Type B pancreatic cell (in vitro differentiated cells): Measurements from ENCODE around the gene SCAPER. TPM values are rescaled to one million over a fixed set of nuclear protein-coding genes. Genes with fewer than 3 reads are reported as not detected.
"Not testable (repeated sequence)": the region's sequence is repeated elsewhere in the genome, so short reads cannot be mapped to it uniquely, and the experiment has no call there.

ENCODE experiments used
- DNase-seq: peaks from one replicate; pipeline ENCODE4 v3.0.0; 2021; ENCODE audit warnings: mixed read lengths; ENCODE audit not compliant: unreplicated experiment; ENCODE audit errors: extremely low spot score
- H3K27ac Mint-ChIP-seq: 2 replicates; pipeline ENCODE4 v1.8.0; 2021; ENCODE audit warnings: mild to moderate bottlenecking, mixed read lengths
- H3K27me3 Mint-ChIP-seq: 2 replicates; pipeline ENCODE4 v1.8.0; 2021; ENCODE audit warnings: mixed read lengths
- H3K36me3 Mint-ChIP-seq: 2 replicates; pipeline ENCODE4 v1.8.0; 2021; ENCODE audit warnings: mixed read lengths
- H3K4me1 Mint-ChIP-seq: one replicate; pipeline ENCODE4 v1.8.0; 2021; ENCODE audit warnings: mixed read lengths; ENCODE audit not compliant: unreplicated experiment
- H3K4me3 Mint-ChIP-seq: 2 replicates; pipeline ENCODE4 v1.8.0; 2021; ENCODE audit warnings: mild to moderate bottlenecking, mixed read lengths
- H3K9me3 Mint-ChIP-seq: 2 replicates; pipeline ENCODE4 v1.8.0; 2021; ENCODE audit warnings: mixed read lengths
- CTCF ChIP-seq: fragments of 200-600 bp; sonication (generic); conservative IDR thresholded peaks from 2 replicates; pipeline ENCODE4 v1.5.0; 2021; ENCODE audit warnings: antibody characterized with exemption, mild to moderate bottlenecking
- total RNA-seq: library from RNA; stranded (reverse); gene quantifications from 2 replicates; pipeline ENCODE4 v1.2.1, GENCODE V29; 2021; ENCODE audit warnings: low replicate concordance

SCAPER gene
- total RNA-seq, 1 donor from 2014 or later, result 26.6 TPM

DNA sequence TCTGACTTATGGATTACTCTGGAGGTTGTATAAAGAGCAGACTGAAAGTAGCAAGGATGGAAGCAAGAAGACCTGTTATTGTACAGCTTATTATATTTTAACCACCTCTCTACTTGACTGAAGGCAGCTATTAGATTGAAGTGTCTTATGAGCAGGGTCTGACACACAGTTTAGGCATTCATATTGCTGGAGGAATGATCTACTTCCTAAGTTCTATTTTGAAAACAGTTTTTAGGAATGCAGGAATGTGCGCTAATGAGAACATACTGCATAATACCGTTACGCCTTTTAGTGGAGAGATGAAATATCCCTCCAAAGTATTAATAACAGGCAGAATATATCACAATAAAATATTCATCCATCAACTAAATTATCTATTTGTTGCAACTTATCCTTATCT is 375.2 kb downstream of the SCAPER start:
- TF ChIP-seq CTCF, result no peak
- DNase-seq, result no peak
- H3K9me3 Mint-ChIP-seq, result no peaks in the 10 kb centered on the region

DNA sequence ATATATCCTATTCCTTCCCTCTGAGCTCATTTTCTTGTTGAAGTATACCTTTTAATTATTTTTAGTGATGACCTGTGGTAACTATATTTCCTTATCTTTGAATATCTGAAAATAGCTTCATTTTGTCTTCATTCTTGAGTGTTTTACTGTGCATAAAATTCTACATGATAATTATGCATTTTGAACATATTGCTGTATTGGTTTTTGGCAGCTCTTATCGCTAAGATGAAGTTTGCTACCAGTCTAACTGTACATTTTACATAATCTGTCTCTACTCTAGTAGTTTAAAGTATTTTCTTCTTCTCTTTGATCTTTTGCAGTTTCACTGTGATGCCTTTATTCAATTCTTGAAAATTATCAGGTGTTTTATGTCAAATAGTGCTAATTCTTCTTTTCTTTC is 379.0 kb downstream of the SCAPER start:
- H3K27me3 Mint-ChIP-seq, result no peaks in the 10 kb centered on the region
- H3K4me1 Mint-ChIP-seq, result no peaks in the 10 kb centered on the region
- no peak overlapping the region for H3K27ac Mint-ChIP-seq
- no peaks in the 10 kb centered on the region for H3K9me3 Mint-ChIP-seq
- no peaks in the 10 kb centered on the region for H3K36me3 Mint-ChIP-seq
- DNase-seq, result no peak
- no peak overlapping the region for H3K4me3 Mint-ChIP-seq
- TF ChIP-seq CTCF, result no peak

More for the DNA sequence above, 375.2 kb downstream of the SCAPER start:
- no peaks in the 10 kb centered on the region for H3K27me3 Mint-ChIP-seq
- H3K36me3 Mint-ChIP-seq, result no peaks in the 10 kb centered on the region
- peaks cover 4% of the 10 kb centered on the region for H3K4me1 Mint-ChIP-seq
- no peak overlapping the region for H3K27ac Mint-ChIP-seq
- no peak overlapping the region for H3K4me3 Mint-ChIP-seq

DNA sequence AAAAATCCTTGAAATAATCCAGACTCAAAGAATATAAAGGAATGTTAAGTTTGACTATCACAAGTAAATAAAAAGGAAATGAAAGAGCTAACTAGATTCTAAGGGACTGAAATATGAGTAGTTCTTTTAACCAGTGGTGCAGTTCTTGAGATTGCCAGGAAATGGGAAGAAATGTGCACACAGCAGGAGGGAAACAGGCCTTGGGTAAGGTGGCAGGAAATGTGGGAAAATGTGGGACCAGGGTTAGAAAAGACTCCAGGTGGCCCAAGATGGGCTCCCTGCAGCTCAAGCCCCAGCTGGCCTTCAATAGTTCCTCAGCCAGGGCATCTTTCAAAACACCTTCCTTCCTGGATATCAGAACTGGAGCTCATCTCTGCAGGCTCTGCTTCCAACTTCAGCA is 387.2 kb downstream of the SCAPER start:
- peaks cover 10% of the 10 kb centered on the region for H3K4me1 Mint-ChIP-seq
- H3K9me3 Mint-ChIP-seq, result no peaks in the 10 kb centered on the region
- no peaks in the 10 kb centered on the region for H3K27me3 Mint-ChIP-seq
- no peaks in the 10 kb centered on the region for H3K36me3 Mint-ChIP-seq
- H3K4me3 Mint-ChIP-seq, result no peak overlapping the region
- DNase-seq, result no peak
- H3K27ac Mint-ChIP-seq, result no peak overlapping the region
- TF ChIP-seq CTCF, result no peak

DNA sequence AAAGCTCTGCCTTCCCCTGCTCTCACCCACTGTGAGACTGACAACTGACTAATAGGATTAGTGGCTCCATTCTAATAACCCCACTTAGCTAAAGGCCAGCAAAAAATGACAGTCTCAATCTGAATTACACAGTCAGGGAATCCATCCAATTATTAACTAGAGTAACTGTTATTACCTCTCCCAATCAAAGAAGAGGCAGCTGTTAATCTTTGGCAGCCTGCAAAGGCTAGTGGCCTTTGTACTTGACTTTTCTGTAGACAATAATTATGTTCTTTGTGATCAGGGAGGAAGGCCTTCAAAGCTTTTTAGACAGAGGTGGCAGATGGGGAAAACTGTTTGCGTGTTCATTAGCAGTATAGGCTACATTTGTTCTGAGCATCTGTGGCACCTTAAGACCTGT is 390.9 kb downstream of the SCAPER start:
- no peak overlapping the region for H3K4me3 Mint-ChIP-seq
- TF ChIP-seq CTCF, result no peak
- H3K4me1 Mint-ChIP-seq, result peaks cover 10% of the 10 kb centered on the region
- no peaks in the 10 kb centered on the region for H3K9me3 Mint-ChIP-seq
- no peaks in the 10 kb centered on the region for H3K27me3 Mint-ChIP-seq
- H3K36me3 Mint-ChIP-seq, result no peaks in the 10 kb centered on the region
- no peak overlapping the region for H3K27ac Mint-ChIP-seq
- no peak for DNase-seq

- Mint-ChIP-seq H3K4me3 (no peak overlapping the region), H3K36me3 (no peaks in the 10 kb centered on the region), H3K9me3 (no peaks in the 10 kb centered on the region), H3K27ac (no peak overlapping the region), H3K4me1 (peaks cover 8% of the 10 kb centered on the region), H3K27me3 (no peaks in the 10 kb centered on the region)
- no peak for TF ChIP-seq CTCF
- no peak for DNase-seq
These were observed 392.2 kb downstream of the SCAPER start for GRCh38 chr15:76512971-76513370.

- not testable (repeated sequence) for H3K9me3 Mint-ChIP-seq, H3K27ac Mint-ChIP-seq, DNase-seq, H3K4me3 Mint-ChIP-seq, H3K4me1 Mint-ChIP-seq, H3K27me3 Mint-ChIP-seq, H3K36me3 Mint-ChIP-seq
These were observed 394.5 kb downstream of the SCAPER start for GRCh38 chr15:76510663-76511062.
